Fibroblast of lung (primary cell): ENCODE results near the gene TSPAN9.

Experiments used
- CTCF ChIP-seq, 2 donors: IDR thresholded peaks in 1 of 2; conservative IDR thresholded peaks in 1 of 2; 1 replicate in 1 of 2; 2 replicates in 1 of 2; pipeline ENCODE4 v1.5.1; 2011 to 2012; ENCODE audit warnings: low read length in 2 of 2, control low read depth in 1 of 2, inconsistent platforms in 1 of 2, low read depth in 1 of 2, mild to moderate bottlenecking in 1 of 2
- EZH2 ChIP-seq: IDR thresholded peaks from 2 replicates; pipeline ENCODE4 v1.5.1; 2012; ENCODE audit warnings: low read length, control low read depth, mild to moderate bottlenecking; ENCODE audit errors: missing control alignments

DNA sequence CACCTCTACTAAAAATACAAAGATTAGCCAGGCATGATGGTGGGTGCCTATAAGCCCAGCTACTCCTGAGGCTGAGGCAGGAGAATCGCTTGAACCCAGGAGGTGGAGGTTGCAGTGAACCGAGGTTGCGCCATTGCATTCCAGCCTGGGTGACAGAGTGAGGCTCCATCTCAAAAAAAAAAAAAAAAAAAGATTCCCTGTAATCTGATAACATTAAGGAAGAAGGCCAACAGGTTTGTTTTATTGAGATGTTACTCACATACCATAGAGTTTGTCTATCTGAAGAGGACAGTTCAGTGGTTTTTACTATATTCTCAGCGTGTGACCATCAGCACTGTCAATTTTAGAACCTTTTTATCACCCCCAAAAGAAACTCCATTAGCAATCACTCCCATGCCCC, 37.5 kb downstream of the TSPAN9 start:
- TF ChIP-seq CTCF (conservative IDR thresholded peaks at IDR 0.05 in 1 of 2, IDR thresholded peaks at IDR 0.05 in 1 of 2; ENCODE audit: low read depth in 1 of 2, low read length in 2 of 2) (no peak), EZH2 (no peak)
